ENCODE measurements around the gene SMYD5. TPM values are rescaled to one million over a fixed set of nuclear protein-coding genes. Genes with fewer than 3 reads are reported as not detected.

Gene SMYD5
- total RNA-seq, 4 donors from 2014 or later, result 5.1 to 46.2 (median 15.6) TPM

DNA sequence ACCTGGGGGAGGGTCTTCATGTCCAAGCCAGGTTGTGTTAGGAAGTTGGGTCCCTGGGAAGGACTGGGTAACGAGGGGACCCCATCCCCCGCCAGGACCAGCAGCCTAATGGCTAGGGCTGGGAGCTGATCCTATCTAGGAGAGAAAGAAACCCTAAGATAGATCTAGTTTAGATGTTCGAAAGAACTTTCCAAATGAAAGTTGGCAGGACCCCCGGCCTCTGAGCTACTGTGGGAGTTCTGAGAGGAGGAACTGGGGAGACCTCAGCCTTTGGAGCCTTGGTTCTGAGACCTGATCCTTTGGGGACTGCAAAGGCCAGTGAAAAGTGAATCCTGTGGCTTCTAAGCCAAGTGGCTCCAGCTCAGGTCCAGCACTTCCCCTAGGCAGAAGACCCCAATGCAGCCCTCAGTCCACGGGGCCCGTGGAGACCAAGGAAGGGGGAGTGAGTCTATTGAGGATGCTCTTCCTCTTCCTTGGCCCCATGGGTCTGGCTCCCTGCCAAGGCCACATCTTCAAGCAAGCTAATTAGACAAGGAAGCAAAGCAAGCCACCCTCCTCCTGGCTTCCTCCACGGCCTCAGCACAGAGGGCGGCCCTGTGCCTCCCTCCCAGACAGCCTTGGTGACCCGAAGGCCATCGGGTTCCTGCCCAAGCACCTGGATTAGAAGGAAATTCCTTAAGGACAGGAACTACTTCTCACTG is 43.5 kb downstream of the SMYD5 start:
- TF ChIP-seq POLR2A (IDR thresholded peaks at IDR 0.05) (no peak), CTCF (IDR thresholded peaks at IDR 0.05) (no peak)
- no peak overlapping the region for H3K27ac ChIP-seq

GRCh38 chr2:73258186-73258912 is 44.3 kb downstream of the SMYD5 start:
- no peak for DNase-seq
- Histone ChIP-seq H3K9me3 (no peaks in the 10 kb centered on the region), H3K27ac (no peak overlapping the region), H3K4me1 (no peaks in the 10 kb centered on the region), H3K4me3 (no peak overlapping the region), H3K27me3 (no peaks in the 10 kb centered on the region), H3K36me3 (peaks cover 0 to 15% (median 0%) of the 10 kb centered on the region in 3 donors)
- TF ChIP-seq POLR2A (IDR thresholded peaks at IDR 0.05), result no peak

More for the DNA sequence above, 43.5 kb downstream of the SMYD5 start:
- Histone ChIP-seq H3K4me3 (no peak overlapping the region), H3K36me3 (peaks cover 0 to 22% (median 0%) of the 10 kb centered on the region in 3 donors), H3K4me1 (no peaks in the 10 kb centered on the region), H3K27me3 (no peaks in the 10 kb centered on the region), H3K9me3 (no peaks in the 10 kb centered on the region)
- DNase-seq, result peak in 2 of 3 donors; percentile 45 to 73

- peaks cover 0 to 10% (median 0%) of the 10 kb centered on the region in 3 donors for H3K36me3 ChIP-seq
- H3K27me3 ChIP-seq, result no peaks in the 10 kb centered on the region
- no peaks in the 10 kb centered on the region for H3K4me1 ChIP-seq
- H3K9me3 ChIP-seq, result no peaks in the 10 kb centered on the region
- DNase-seq, result no peak
- no peak overlapping the region for H3K27ac ChIP-seq
- TF ChIP-seq POLR2A (IDR thresholded peaks at IDR 0.05) (no peak), CTCF (IDR thresholded peaks at IDR 0.05) (no peak)
- H3K4me3 ChIP-seq, result no peak overlapping the region
Measured at GRCh38 chr2:73258913-73259215, 44.8 kb downstream of the SMYD5 start.

- Histone ChIP-seq H3K27ac (no peak overlapping the region), H3K27me3 (no peaks in the 10 kb centered on the region), H3K4me1 (no peaks in the 10 kb centered on the region), H3K4me3 (no peak overlapping the region), H3K36me3 (peaks cover 0 to 5% (median 0%) of the 10 kb centered on the region in 3 donors), H3K9me3 (no peaks in the 10 kb centered on the region)
- no peak for DNase-seq
- no peak for TF ChIP-seq CTCF (IDR thresholded peaks at IDR 0.05)
- TF ChIP-seq POLR2A (IDR thresholded peaks at IDR 0.05), result no peak
Measured at GRCh38 chr2:73259276-73259675, 45.2 kb downstream of the SMYD5 start.

DNA sequence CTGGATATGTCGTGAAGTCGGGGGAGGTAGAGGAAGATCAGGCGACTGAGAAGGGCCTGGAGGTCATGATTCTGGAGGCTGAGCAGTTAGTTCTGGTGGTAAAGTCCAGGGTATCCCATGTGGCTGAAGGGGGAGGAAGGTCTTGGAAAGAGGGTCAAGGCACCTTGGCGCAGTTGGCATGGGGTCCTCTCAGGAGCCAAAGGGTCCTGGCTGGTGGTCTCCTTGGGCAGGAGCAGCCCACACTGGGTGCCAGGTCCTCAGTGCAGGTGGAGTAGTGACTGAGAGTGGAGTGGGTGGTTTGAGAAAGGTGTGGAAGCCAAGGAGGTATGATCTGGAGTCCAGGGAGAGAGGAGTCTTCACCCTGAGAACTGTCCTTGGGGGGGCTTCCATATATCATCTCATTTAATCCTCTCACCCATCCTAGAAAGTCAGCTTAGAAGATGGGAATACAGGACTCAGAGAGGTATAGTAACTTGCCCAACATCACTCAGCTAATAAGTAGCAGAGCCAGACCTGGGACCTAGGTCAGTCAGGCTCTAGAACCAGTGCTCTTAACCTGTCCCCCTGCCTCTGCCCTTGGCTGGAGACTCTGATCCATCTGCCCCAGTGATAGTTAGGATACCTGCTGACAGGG is 45.8 kb downstream of the SMYD5 start:
- TF ChIP-seq POLR2A (IDR thresholded peaks at IDR 0.05) (no peak), CTCF (IDR thresholded peaks at IDR 0.05) (no peak)
- Histone ChIP-seq H3K4me1 (no peaks in the 10 kb centered on the region), H3K9me3 (no peaks in the 10 kb centered on the region), H3K36me3 (no peaks in the 10 kb centered on the region), H3K27me3 (no peaks in the 10 kb centered on the region), H3K27ac (no peak overlapping the region), H3K4me3 (no peak overlapping the region)
- DNase-seq, result no peak

Measured in Peyer's patch (tissue), 4 donors.